Prostate gland (tissue), 2 donors: Measurements from ENCODE around the gene SMYD3. TPM values are rescaled to one million over a fixed set of nuclear protein-coding genes. Genes with fewer than 3 reads are reported as not detected.

ENCODE experiments used
- DNase-seq: peaks from one replicate; pipeline ENCODE4 v3.0.0-alpha.2; 2019; ENCODE audit warnings: low spot score
- H3K27ac ChIP-seq, 2 donors: fragments of 200-600 bp; sonication (generic); 2 replicates each; pipeline ENCODE4 v1.5.1; 2017 to 2019
- H3K27me3 ChIP-seq: fragments of 200-600 bp; sonication (generic); replicated peaks from 2 replicates; pipeline ENCODE4 v1.5.1; 2019; ENCODE audit not compliant: insufficient read depth
- H3K36me3 ChIP-seq, 2 donors: fragments of 200-600 bp; sonication (generic); 1 replicate in 1 of 2; 2 replicates in 1 of 2; pipeline versions ENCODE4 v1.5.1 to v1.8.1; 2017 to 2019
- H3K4me1 ChIP-seq: fragments of 200-600 bp; sonication (generic); replicated peaks from 2 replicates; pipeline ENCODE4 v1.5.1; 2019
- H3K4me3 ChIP-seq, 2 donors: fragments of 200-600 bp; sonication (generic); 2 replicates each; pipeline ENCODE4 v1.5.1; 2017 to 2019
- H3K9me3 ChIP-seq: fragments of 200-600 bp; sonication (generic); 2 replicates; pipeline ENCODE4 v1.5.1; 2017
- POLR2A ChIP-seq: fragments of 450-650 bp; IDR thresholded peaks from one replicate; pipeline ENCODE4 v1.6.1; 2016; ENCODE audit warnings: antibody characterized with exemption, mild to moderate bottlenecking
- POLR2AphosphoS5 ChIP-seq: sonication (generic); formaldehyde crosslinking; IDR thresholded peaks from one replicate; pipeline ENCODE4 v1.6.1; 2017; ENCODE audit warnings: antibody characterized with exemption
- WGBS: methylation state at CpG from one replicate; pipeline ENCODE4 v1.1.5; 2018; 5-methylcytosine and 5-hydroxymethylcytosine counted together
- intact Hi-C: fragments of 100-400 bp; cut with DNase I; formaldehyde crosslinking; loops from one replicate; pipeline ENCODE4 v1.14.2; 2022
- total RNA-seq, 2 donors: library from RNA; depleted of rRNA; stranded (reverse); fragments of >200 nt; gene quantifications; one replicate each; pipeline ENCODE4 v1.1.0, GENCODE V29; 2016
- TF ChIP-seq, protein P1 (sequence below), 4 experiments: fragments of 200-600 bp in 2 of 4; fragments of 450-650 bp in 2 of 4; sonication (generic) in 2 of 4; IDR thresholded peaks; 1 replicate in 3 of 4; 2 replicates in 1 of 4; pipeline ENCODE4 v1.5.1; 2016 to 2019; ENCODE audit warnings: antibody characterized with exemption in 4 of 4, mild to moderate bottlenecking in 2 of 4, moderate library complexity in 2 of 4

The SMYD3 gene
- total RNA-seq, 2 donors from 2014 or later = 19.8 to 23.9 TPM

GRCh38 chr1:246245541-246245940, 261.5 kb downstream of the SMYD3 start:
- no peak for DNase-seq
- no peaks in the 10 kb centered on the region for H3K27me3 ChIP-seq
- no peaks in the 10 kb centered on the region for H3K4me1 ChIP-seq
- H3K27ac ChIP-seq = no peak overlapping the region
- no peaks in the 10 kb centered on the region for H3K9me3 ChIP-seq
- no peak for TF ChIP-seq POLR2AphosphoS5
- no peak for TF ChIP-seq POLR2A
- TF ChIP-seq, protein P1, sequence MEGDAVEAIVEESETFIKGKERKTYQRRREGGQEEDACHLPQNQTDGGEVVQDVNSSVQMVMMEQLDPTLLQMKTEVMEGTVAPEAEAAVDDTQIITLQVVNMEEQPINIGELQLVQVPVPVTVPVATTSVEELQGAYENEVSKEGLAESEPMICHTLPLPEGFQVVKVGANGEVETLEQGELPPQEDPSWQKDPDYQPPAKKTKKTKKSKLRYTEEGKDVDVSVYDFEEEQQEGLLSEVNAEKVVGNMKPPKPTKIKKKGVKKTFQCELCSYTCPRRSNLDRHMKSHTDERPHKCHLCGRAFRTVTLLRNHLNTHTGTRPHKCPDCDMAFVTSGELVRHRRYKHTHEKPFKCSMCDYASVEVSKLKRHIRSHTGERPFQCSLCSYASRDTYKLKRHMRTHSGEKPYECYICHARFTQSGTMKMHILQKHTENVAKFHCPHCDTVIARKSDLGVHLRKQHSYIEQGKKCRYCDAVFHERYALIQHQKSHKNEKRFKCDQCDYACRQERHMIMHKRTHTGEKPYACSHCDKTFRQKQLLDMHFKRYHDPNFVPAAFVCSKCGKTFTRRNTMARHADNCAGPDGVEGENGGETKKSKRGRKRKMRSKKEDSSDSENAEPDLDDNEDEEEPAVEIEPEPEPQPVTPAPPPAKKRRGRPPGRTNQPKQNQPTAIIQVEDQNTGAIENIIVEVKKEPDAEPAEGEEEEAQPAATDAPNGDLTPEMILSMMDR (IDR thresholded peaks at IDR 0.05) = no peak
- WGBS = 97% methylated on average over 1 of the region's 1 CpG
- intact Hi-C loops = no loop called here
- H3K36me3 ChIP-seq = no peaks in the 10 kb centered on the region
- H3K4me3 ChIP-seq = no peak overlapping the region

DNA sequence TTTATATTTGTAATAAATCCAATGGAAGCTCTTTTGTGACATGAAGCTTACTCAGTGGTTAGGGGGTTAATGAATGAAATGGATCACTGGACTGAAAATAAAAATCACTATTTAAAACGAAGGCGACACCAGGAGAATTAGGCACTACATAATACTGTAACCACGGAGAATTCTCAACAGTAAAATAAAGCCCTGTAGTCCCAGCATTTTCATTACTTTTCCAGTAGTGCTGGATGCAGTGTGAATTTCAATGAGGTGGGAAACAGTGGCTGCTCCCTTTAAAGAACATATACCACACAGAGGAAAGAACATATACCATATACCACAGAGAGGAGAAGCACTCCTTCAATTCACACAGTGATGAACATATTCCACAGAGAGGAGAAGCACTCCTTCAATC, 275.0 kb downstream of the SMYD3 start:
- H3K27me3 ChIP-seq = no peaks in the 10 kb centered on the region

GRCh38 chr1:246226041-246226440, 281.0 kb downstream of the SMYD3 start:
- no peak overlapping the region for H3K27ac ChIP-seq
- intact Hi-C loops = no loop called here
- no peak for DNase-seq
- H3K9me3 ChIP-seq = no peaks in the 10 kb centered on the region
- TF ChIP-seq POLR2AphosphoS5 (no peak), POLR2A (no peak)
- TF ChIP-seq, protein P1 (IDR thresholded peaks at IDR 0.05) = no peak
- no peaks in the 10 kb centered on the region for H3K36me3 ChIP-seq
- H3K4me3 ChIP-seq = no peak overlapping the region
- H3K27me3 ChIP-seq = no peaks in the 10 kb centered on the region
- no peaks in the 10 kb centered on the region for H3K4me1 ChIP-seq
- 66% methylated on average over 2 of the region's 2 CpGs for WGBS

More for the DNA sequence above, 275.0 kb downstream of the SMYD3 start:
- Histone ChIP-seq H3K27ac (no peak overlapping the region), H3K4me1 (no peaks in the 10 kb centered on the region), H3K4me3 (no peak overlapping the region), H3K36me3 (no peaks in the 10 kb centered on the region), H3K9me3 (no peaks in the 10 kb centered on the region)
- WGBS = 76% methylated on average over 3 of the region's 3 CpGs
- TF ChIP-seq, protein P1 (IDR thresholded peaks at IDR 0.05) = no peak
- TF ChIP-seq POLR2A (no peak), POLR2AphosphoS5 (no peak)
- DNase-seq = no peak
- intact Hi-C loops = no loop called here

DNA sequence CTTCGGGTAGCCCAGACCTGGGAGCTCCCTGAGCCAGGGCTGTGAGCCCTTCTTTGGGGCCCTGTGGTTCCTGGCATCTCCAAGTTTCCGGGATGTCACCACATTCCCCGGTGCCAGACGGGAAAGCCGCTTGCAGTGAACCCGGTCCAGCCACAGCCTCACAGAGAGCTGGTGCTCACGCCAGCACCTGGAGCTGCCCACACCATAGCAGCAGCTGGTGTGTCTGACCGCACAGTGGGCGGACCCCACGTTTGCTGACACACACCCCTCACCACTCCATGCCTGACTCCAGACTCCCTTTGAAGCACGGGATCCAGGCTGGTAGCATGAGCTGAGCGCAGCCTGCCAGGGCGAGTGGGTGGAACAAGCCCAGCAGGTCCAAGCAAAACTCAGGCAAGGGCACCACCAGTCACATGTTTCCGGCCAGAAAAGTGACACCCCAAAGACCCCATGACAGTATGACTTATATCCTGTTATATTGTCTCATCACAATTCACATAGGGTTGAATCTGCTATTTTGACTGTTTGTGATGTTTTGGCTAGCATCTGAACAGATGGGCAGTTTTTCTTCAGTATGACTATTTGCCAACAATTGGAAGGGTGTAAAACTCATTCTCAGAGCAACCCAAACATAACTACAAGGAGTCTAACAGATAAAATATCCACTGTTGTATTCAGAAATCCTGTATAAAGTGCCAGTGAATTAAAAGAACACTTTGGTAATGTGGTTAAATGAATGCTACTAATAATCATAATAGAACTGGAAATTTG, 285.4 kb downstream of the SMYD3 start:
- WGBS = 83% methylated on average over 14 of the region's 14 CpGs
- Histone ChIP-seq H3K27ac (no peak overlapping the region), H3K4me3 (no peak overlapping the region), H3K27me3 (no peaks in the 10 kb centered on the region), H3K9me3 (no peaks in the 10 kb centered on the region), H3K36me3 (no peaks in the 10 kb centered on the region), H3K4me1 (no peaks in the 10 kb centered on the region)
- DNase-seq = no peak
- TF ChIP-seq, protein P1 (IDR thresholded peaks at IDR 0.05) = no peak
- TF ChIP-seq POLR2A (no peak), POLR2AphosphoS5 (no peak)
- intact Hi-C loops = no loop called here

DNA sequence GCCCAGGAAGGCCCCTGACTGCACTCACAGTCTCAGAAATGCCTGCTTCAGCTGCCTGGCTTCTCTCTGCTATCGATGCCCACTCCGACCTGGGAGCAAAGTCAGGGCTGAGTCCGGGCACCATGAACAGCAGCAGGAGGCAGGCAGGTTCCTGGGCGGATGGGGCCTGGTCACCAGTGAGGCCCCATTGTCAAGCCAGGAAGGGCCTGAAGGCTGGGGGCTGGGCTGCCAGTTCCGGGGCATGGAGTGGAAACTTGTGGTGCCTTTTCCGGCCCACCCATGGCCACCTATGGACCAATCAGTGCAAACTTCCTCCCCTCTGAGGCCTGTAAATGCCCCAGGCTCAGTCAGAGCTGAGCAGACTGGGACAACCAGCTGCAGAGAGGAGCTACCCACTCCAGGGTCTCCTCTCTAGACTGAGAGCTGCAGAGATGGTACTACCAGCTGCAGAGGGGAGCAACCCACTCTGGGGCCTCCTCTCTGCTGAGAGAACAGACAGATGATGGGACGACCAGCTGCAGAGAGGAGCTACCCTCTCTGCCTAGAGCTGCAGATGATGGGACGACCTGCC, 286.5 kb downstream of the SMYD3 start:
- WGBS = 95% methylated on average over 8 of the region's 8 CpGs
- no peak for DNase-seq
- no peak for TF ChIP-seq POLR2AphosphoS5
- no peak for TF ChIP-seq POLR2A
- TF ChIP-seq, protein P1 (IDR thresholded peaks at IDR 0.05) = no peak
- intact Hi-C loops = no loop called here
- Histone ChIP-seq H3K9me3 (no peaks in the 10 kb centered on the region), H3K27me3 (no peaks in the 10 kb centered on the region), H3K4me3 (no peak overlapping the region), H3K36me3 (no peaks in the 10 kb centered on the region), H3K27ac (no peak overlapping the region), H3K4me1 (no peaks in the 10 kb centered on the region)
